DMS153 treated with DMSO at 0.1 percent for 48 hours (cell line): Measurements from ENCODE around the gene CHRNA3.
"Not testable (repeated sequence)": the region's sequence is repeated elsewhere in the genome, so short reads cannot be mapped to it uniquely, and the experiment has no call there.

ENCODE experiments used
- DNase-seq: peaks from one replicate; lab custom pipeline; 2025; ENCODE audit not compliant: unreplicated experiment; lab: John Stamatoyannopoulos, UW

The CHRNA3 gene

DNA sequence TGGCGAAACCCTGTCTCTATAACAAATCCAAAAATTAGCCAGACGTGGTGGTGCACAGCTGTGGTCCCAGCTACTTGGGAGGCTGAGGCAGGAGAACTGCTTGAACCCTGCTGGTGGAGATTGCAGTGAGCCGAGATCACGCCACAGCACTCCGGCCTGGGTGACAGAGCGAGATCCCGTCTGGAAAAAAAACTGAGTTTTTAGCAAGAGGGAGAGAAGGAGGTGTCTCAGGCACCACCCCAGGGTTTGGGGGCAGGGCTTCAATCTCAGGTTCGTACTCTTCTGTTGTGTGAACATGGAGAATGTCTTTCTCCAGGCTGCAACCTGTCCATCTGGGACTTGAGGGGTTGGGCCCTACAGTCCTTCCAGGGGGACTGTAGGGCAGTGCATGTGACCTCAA, 2.7 kb downstream of the CHRNA3 start:
- no peak for DNase-seq

DNA sequence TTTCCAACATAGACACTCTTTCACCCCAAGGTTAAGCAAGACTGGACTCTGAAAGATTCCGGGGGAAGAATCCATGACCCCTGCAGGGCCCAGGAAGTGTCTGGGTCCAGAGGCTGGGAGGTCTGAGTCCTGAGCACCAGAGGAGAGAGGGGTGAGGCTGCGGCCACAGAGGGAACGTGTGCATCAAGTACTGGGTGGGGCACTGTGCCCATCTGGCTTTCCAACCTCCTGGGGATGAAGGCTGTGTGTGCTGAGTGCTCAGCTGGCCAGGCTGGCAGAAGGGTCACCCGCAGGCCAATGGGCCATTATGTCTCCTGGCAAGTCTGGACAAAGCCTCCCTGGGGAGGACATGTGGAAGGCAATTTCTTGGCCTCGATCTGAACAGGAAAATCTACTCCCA, 3.3 kb downstream of the CHRNA3 start:
- DNase-seq, result no peak

DNA sequence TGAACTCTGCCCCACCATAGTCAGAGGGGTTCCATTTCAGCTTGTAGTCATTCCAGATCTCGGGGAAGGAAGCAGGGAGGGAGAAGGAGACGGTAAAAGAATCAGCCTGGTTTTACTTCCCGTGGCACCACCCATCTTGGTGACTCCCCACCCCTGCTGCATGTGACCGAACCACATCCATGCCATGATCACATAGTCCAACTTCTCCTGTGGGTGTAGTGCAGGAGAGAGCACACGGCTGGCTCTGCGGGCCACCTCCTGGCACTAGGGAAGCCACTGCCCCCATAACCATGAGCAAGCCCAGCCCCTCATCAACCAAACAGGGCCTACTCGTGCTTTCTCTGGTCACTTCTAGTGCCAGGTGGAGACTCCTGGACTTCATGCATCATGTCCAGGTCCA, 3.7 kb downstream of the CHRNA3 start:
- no peak for DNase-seq

DNA sequence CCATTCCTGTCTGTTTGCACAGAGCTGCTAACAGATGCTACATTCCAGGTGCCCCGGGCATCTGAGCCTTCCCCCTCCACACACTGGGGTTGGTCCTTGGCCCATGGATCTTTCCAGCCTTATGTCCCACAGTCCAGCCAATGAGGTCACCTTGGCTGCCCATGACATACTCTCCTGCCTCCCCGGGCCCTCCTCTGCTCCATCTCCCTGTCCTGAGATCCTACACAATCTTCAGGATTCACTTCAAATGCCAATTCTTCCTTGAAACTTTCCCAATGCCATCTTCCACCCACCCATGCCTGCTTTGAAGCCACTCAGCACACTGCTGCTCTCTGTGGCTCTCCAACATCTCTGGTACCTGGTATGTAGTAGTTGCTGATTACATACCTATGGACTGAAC, 4.3 kb downstream of the CHRNA3 start:
- no peak for DNase-seq

DNA sequence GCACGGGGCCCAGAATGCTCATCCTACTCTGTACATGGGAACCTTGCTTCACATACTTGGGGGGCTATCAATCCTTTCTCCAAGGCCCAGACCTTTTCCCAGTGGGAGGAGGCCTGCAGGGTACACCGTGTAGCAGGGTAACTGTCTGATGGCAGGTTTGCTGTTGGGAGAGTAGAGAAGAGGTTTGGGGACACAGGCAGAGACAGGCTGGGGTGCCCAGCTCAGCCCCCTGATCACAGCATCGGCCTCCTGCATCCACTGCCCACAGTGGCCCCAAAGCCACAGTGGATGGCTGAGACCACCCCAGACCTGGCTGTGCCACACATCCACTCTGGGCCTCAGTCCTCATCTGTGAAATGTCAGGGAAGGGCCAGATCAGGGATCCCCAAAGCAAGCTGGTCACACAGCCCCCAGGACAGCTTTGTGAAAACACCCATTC, 5.6 kb downstream of the CHRNA3 start:
- no peak for DNase-seq

DNA sequence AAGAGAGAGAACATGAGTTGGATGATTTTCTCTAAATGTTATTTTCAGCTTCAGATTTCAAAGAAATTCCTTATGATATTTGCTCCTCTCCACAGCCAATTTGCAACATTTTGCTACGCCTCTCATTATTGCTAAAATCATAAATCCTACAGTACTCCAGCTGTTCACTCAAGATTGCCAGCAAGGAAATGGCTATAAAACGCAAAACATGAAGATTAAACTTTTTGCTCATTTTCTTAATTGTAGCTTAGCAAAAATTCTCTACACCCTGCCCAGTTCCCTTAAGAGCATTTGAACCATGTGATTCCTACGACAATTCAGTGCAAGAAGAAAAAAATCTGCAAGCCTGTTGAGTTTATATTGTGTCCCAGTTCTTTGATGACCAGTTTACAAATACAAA, 6.8 kb downstream of the CHRNA3 start:
- DNase-seq, result no peak

DNA sequence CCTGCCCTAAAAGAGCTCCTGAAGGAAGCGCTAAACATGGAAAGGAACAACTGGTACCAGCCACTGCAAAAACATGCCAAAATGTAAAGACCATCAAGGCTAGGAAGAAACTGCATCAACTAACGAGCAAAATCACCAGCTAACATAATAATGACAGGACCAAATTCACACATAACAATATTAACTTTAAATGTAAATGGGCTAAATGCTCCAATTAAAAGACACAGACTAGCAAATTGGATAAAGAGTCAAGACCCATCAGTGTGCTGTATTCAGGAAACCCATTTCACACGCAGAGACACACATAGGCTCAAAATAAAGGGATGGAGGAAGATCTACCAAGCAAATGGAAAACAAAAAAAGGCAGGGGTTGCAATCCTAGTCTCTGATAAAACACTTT, 11.2 kb downstream of the CHRNA3 start:
- not testable (repeated sequence) for DNase-seq

DNA sequence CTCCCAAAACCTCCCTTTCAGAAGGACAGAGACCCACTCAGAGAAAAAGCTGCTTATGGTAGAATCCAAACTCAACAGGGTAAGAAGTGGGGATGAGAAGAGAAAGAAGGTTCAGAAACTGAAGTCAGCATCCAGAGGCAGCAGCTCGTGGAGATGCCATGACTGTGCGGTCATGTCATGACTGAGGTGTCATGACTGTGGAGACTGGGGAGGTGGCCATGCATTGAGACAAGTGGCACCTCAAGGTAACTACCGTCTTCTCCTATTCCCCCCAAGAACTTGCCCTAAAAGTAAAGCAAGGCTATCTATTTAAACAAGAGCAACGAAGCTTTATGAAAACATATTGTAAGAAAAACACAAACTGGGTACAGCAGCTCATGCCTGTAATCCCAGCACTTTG, 15.1 kb downstream of the CHRNA3 start:
- DNase-seq, result no peak

DNA sequence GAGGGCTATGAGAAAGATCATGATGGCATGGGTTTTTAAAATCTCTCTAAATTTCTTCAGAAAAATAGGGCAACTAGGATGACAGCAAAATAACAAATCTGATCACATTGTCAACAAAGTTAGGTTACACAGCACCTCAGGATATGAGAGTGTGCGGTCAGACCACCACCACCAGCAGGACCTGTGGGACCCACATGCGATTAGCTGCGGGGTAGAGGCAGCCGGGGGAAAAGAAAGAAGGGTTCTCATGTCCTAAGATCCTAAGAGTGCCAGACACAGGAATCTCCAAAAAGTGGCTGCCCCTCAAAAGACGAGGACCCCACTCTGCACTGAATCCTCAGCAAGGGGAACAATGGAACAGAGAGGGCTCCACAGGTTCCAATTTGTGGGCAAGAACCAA, 15.6 kb downstream of the CHRNA3 start:
- no peak for DNase-seq

DNA sequence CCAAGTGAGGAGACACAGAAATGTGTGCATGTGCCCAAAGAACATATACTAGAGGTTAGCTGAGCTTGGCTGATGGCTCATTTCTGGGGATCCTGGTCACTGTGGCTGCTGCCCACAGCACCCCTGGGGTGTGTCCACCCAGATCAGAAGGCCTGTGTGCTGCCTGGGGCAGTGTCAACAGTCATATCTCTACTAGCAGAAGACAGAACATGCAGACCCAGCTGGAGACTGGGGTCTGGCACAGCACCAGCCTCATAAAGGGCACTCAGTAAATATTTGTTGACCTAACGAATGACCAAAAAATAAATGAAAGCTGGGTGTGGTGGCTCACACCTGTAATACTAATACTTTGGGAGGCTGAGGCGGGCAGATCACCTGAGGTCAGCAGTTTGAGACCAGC, 16.4 kb downstream of the CHRNA3 start:
- DNase-seq, result no peak

DNA sequence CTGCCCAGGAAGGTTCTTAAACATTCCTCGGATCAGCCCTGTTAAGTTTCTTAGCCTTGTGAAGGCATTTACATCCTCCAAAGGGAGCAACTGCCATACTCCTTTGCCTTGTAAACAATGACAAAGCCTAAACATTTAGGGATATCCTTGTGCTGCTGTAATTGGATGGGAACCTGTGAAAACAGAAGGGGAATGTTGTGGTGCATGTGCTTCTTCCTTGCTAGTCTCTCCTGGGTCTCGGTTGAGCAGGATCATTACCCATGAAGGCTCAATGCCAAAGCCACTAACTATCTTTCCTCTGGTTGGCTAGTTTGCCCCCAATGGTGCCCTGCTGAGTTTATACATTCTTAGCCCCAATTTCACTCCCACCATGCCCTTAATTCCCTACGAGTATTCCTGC, 17.3 kb downstream of the CHRNA3 start:
- no peak for DNase-seq

DNA sequence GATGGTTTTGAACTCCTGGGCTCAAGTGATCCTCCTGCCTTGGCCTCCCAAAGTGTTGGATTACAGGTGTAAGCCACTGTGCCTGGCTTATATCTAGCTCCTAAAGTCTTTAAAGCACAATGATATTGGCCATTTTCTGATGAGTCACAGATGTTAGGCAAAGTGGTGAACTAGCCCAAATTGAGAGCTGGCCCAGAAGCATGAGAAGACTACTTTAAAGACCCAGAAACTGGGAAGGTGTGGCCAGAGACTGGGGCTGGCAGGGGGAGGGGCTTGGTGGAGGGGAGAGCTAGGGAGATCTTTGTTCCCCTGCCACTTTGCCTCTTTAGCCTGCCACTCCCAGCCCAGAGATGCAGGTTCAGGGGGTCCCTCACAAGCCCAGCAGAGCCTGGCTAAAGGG, 21.6 kb downstream of the CHRNA3 start:
- no peak for DNase-seq

DNA sequence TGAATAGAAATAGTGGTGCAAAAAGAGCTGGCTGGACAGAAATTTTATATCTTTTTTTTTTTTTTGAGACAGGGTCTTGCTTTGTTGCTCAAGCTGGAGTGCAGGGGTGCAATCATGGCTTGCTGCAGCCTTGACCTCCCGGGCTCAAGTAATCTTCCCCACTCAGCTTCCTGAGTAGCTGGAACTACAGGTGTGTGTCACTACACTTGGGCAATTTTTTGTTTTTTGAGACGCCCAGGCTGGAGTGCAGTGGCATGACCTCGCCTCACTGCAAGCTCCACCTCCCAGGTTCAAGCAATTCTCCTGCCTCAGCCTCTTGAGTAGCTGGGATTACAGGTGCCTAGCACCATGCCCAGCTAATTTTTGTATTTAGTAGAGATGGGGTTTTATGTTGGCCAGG, 22.4 kb downstream of the CHRNA3 start:
- no peak for DNase-seq

DNA sequence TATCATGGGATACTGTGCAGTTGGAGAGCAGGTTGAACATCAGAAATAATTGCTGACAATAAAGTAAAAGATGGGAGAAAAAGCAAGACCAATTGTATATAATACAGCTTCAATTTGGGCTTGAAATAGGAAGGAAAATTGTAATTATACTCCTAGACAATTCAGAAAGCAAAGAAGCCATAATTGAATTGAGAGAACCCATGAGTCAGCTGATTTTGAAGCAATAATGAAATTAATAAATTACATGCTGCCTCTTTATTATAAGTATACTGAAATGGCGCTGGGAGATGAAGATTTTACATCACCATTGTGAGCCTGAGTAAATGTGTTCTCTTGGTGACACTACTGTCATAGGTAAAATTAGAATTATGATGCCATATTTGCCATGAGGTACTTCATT, 23.2 kb downstream of the CHRNA3 start:
- no peak for DNase-seq

DNA sequence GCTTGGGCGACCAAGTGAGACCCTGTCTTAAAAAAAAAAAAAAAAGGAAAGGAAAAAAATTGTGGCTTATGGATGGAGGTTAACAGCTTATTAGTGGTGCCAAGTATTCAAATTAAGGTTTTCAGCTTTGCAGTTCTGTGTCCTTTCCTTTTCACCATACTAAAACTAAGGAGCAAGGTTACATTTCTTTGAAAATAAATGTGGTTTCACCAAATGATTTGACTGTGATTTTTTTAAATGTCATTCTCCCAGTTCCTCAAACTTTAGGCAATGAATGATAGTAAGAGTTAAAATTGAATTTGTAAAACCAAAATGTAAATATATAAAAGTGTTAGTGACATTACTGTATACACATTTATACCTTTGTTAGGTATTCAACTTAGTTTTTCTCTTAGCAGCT, 45.9 kb downstream of the CHRNA3 start:
- no peak for DNase-seq

DNA sequence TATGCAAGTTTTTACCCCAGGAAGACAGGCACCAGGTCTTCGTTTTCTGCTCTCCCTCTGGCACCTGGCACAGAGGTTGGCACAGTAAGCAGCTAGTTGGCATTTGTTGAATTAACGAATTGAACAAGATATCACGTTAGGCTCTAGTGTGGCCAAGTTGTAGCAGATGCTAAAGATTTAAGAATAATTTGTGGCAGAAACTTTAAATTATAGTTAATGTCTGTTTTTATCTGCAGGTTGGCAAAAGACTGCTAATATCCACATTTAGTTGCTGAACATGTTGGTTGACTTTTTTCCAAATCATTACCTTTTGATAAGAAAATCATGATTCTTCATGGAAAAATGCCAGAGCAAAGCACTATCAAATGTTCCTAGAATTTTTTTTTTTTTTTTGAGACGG, 47.4 kb downstream of the CHRNA3 start:
- DNase-seq, result no peak

DNA sequence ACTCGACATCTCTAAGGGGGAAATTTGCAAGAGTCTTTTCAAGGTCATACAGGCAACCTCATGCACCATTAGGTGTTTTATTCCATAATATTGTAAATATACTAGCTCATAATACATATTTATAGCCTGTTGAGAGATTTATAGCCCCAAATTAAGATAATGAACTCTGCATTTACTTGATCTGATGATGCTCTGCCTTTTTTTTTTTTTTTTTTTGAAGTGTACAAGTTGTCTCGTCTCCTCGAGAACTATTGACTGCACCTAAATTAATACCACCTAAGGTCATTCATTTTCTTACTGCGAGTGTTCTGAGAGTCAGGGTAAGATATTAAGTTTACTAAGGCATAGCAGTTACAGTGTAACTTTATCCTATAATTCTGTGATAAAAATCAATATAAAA, 49.4 kb downstream of the CHRNA3 start:
- no peak for DNase-seq

DNA sequence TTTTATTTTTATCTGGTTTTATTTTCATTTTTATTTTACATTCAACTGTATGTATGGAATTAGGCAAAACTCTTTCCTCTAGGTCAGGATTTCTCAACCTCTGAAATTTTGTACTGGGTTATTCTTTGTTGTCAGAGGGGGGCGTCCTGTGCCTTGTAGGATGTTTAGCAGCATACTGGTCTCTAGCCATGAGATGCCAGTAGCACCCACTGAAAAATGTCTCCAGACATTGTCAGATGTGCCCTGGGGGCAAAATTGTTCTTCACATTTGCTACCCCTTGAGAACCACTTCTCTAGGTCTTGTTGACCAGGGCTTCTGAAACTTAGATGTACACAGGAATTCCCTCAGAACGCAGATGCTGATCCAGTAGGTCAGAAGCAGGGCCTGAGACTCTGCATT, 50.1 kb downstream of the CHRNA3 start:
- no peak for DNase-seq

DNA sequence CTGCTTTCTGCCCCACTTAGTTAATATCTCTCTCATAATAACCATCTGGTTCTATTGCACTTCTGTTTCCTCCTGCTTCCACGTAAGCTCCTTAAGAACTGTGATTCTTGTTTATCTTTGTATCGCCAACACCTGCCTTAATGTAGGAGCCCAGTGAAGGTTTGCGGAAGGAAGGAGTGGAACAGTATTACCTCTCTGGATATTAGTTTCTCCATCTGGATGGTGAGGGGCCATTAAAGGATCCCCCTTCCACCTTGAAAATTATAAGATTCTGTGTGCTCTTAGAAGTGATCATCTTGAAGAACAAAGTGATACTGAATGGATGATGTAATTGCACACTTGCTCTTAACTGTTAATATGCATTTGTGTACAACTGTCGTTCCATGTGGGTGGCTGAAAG, 53.3 kb downstream of the CHRNA3 start:
- DNase-seq, result no peak

DNA sequence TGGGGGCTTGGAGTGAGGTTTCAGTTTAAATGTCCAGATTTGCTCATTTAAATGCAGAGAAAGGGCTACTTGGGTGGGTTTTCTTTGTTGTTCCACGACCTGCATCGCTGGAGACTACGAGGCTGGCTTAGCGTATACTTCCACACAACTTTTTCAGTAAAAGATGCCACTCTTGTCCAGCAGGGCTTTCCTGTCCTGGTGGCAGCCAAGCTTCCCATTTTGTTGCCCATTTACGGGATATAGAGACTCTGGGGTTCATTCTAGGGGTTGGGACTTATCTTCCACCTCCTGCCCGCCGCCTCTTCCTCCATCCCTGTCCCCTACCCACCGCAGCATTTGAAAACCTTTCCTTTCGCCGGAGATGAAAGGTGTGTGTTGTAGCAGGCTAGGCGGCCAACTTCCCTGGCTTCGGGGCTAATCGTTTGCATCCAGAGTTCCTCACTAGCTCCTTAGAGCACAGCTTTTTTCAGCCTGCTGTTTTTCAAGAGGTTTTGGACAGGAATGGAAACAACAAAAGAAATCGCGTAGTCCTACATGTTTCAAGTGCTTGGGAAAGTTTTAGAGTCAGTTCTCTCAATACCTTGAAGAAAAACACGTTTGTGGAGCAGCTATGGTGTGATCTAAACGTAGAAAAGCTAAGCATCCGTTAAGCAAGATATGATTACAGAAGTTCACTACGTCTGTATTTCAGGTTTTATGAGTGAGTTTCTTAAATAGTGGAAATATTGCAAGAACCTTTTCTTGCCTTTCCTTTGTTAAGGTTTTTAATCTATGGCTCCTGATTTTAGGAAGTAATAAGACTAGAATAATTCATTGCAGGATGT, 54.6 kb downstream of the CHRNA3 start:
- no peak for DNase-seq

DNA sequence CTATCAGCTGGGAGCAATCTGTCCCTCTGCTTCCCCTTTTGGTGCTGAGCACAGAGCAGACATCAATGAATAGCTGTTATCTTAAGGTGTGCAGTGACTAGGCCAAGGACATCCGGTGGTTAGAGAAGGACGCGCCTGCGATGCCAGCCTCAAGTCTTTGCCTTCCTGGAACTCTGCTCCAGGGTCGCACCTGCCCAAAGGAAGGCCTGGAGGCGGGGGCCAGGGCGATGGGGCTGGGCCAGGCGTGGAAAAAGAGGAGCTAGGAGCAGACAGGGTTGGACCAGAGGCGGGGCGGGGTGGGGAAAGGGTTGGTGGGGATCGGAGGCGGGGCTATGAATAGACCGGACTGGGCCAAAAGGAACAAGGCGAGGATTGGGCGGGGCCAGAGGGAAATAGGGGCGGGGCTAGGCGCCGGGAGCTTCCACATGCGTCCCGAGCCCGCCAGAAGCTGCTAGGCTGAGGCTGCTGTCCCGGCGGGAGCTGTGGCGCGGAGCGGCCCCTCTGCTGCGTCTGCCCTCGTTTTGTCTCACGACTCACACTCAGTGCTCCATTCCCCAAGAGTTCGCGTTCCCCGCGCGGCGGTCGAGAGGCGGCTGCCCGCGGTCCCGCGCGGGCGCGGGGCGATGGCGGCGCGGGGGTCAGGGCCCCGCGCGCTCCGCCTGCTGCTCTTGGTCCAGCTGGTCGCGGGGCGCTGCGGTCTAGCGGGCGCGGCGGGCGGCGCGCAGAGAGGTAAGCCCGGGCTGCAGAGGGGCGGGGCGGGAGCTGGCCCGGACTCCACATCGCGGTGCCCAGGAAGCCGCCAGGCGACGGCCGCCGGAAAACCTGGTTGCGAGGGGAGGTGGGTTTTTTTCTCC, 55.5 kb downstream of the CHRNA3 start, which contains the start of gene CHRNA5:
Gene CHRNA5 (plus strand): TSS at position 424 of the 854 bp plus-strand sequence. CDS start 200 bp downstream, at position 624.
- DNase-seq, result peak; percentile 30

DNA sequence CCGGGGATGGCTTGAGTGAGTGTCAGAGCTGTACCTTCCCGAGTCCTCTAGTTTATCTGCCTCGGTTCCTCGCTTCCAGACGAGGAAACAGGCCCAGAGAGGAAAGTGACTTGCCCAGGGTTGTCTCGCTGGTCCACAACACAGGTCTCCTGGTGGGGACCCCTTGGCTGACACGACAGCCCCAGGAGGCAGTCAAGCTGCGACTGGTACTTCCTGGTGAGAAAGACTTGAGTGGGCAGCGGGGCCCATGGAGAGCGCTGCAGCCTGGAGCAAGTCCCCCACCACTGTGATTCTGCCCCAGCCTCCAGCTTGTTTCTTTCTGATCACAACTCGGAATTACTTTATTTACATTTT, 56.1 kb downstream of the CHRNA3 start:
- no peak for DNase-seq
